Measurements from ENCODE around the gene RAD51B.
A peak's percentile ranks its signal among the peaks of the same experiment; 100 is the strongest.

Gene RAD51B

DNA sequence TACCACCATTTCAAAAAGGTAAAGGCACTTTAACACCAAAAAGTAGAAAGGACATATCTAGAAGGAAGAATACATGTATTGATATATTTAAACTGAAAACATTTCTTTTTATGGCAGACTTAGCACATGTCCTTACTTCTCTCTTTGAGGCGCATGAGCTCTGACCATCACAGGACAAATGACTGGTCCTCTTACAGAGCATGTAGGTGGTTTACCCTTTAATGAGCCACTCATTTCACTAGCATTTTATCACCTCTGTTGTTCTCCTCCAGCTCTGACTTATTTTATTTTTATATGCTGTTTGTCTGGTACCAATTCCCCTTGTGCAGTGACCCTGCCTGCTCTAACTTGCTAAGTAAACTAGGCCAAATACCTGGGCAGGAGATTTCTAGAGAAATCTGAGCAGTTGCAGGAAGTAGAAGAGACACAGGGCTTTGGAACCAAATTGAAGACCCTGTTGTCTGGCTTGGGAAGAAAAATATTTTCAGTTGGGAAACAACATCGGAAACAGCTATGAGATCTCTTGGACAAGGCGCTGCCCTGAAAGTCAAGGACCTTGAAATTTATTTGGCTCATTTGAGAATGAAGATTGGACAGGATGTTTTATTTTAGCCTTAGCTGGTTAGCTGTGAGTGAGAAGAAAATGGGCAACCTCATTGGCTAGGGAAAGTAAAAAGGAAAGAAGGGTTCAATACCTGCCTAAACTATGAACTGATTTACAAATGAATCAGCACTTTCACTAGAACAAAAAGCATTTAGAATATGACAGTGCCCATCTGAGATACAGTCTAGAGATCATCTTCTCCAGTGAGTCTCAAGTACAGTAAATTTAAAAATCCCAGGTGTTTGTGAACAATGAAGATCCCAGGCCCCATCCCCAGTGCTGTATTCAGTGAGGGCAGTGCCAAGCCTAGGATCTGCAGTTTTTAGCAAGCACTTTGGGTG lies 598.9 kb downstream of the RAD51B start:
- H2AK5ac ChIP-seq (ENCODE audit: low read length): no peak overlapping the region
- H2BK5ac ChIP-seq (ENCODE audit: low read length): no peak overlapping the region
- no peak overlapping the region for H2BK15ac ChIP-seq (replicated peaks; ENCODE audit: low read depth)
- no peaks in the 10 kb centered on the region for H3K36me3 ChIP-seq (ENCODE audit: control insufficient read depth, insufficient read depth, low read length)
- no peak overlapping the region for H3K4ac ChIP-seq (ENCODE audit: low read depth, low read length)
- no peak overlapping the region for H3K56ac ChIP-seq (ENCODE audit: low read length)
- H4K8ac ChIP-seq (ENCODE audit: low read depth, low read length): no peak overlapping the region
- no peak overlapping the region for H3K23ac ChIP-seq (ENCODE audit: low read length)
- H3K4me2 ChIP-seq (ENCODE audit: low read length): no peak overlapping the region
- no peak overlapping the region for H2BK120ac ChIP-seq (ENCODE audit: low read depth, low read length)
- DNase-seq: no peak
- no peak overlapping the region for H3K4me3 ChIP-seq (ENCODE audit: low read length)
- no peak overlapping the region for H4K5ac ChIP-seq (ENCODE audit: low read length)
- no peak overlapping the region for H3K9ac ChIP-seq (ENCODE audit: low read length)
- H3K27ac ChIP-seq (ENCODE audit: low read depth, low read length): no peak overlapping the region
- H3K79me1 ChIP-seq (ENCODE audit: low read length): no peaks in the 10 kb centered on the region
- H3K27me3 ChIP-seq (ENCODE audit: insufficient read depth, low read length, poor library complexity): no peaks in the 10 kb centered on the region
- H3K4me1 ChIP-seq (ENCODE audit: control insufficient read depth, low read depth, low read length): peaks cover 2% of the 10 kb centered on the region
- no peak overlapping the region for H3K18ac ChIP-seq (ENCODE audit: low read length)
- no CpG with 5 or more reads among the region's 3 CpGs for WGBS (ENCODE audit: extremely low coverage, insufficient coverage, low lambda C conversion rate)
- no peaks in the 10 kb centered on the region for H3K79me2 ChIP-seq (ENCODE audit: control insufficient read depth, insufficient read depth, low read length)

DNA sequence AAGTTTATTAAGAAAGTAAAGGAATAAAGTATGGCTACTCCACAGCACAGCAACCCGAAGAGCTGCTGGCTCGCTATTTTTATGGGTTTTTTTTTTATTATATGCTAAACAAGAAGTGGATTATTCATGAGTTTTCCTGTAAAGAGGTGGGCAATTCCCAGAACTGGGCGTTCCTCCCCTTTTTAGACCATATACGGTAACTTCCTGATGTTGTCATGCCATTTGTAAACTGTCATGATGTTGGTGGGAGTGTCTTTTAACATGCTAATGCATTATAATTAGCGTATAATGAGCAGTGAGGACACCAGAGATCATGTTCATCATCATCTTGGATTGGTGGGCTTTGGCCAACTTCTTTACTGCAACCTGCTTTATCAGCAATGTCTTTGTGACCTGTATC lies 600.8 kb downstream of the RAD51B start:
- WGBS (ENCODE audit: extremely low coverage, insufficient coverage, low lambda C conversion rate): no CpG with 5 or more reads among the region's 5 CpGs
- no peak overlapping the region for H3K4me3 ChIP-seq (ENCODE audit: low read length)

DNA sequence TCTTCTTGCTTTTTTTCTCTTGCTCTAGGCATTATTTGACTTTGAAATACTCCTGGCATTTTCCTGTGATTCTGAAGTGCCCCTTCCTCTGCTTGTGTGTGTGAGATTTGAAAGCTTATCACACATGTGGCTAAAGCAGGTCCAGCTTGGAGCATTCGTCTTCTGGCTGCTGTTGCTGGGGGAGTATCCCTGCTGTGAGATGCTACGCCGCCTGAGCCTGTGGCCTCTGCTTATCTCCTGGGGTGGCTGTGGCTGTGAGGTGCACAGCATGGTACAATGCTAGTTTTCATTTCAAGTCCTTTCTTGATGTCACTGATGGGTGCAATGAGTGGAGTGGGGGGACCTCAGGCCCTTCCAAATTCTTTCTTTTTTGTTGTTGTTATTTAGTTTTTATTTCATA lies 601.5 kb downstream of the RAD51B start:
- H2AK5ac ChIP-seq (ENCODE audit: low read length): no peak overlapping the region
- no CpG with 5 or more reads among the region's 3 CpGs for WGBS (ENCODE audit: extremely low coverage, insufficient coverage, low lambda C conversion rate)
- peak; percentile 67 for DNase-seq
- H3K4me3 ChIP-seq (ENCODE audit: low read length): no peak overlapping the region
- no peak overlapping the region for H2BK15ac ChIP-seq (replicated peaks; ENCODE audit: low read depth)
- H3K27me3 ChIP-seq (ENCODE audit: insufficient read depth, low read length, poor library complexity): no peaks in the 10 kb centered on the region
- no peaks in the 10 kb centered on the region for H3K79me2 ChIP-seq (ENCODE audit: control insufficient read depth, insufficient read depth, low read length)
- H4K5ac ChIP-seq (ENCODE audit: low read length): no peak overlapping the region
- no peaks in the 10 kb centered on the region for H3K36me3 ChIP-seq (ENCODE audit: control insufficient read depth, insufficient read depth, low read length)
- H3K79me1 ChIP-seq (ENCODE audit: low read length): no peaks in the 10 kb centered on the region
- no peak overlapping the region for H3K9ac ChIP-seq (ENCODE audit: low read length)
- no peak overlapping the region for H3K18ac ChIP-seq (ENCODE audit: low read length)
- no peak overlapping the region for H4K8ac ChIP-seq (ENCODE audit: low read depth, low read length)
- H3K27ac ChIP-seq (ENCODE audit: low read depth, low read length): peak overlapping the region; percentile 42
- no peak overlapping the region for H3K4me2 ChIP-seq (ENCODE audit: low read length)
- no peak overlapping the region for H3K4ac ChIP-seq (ENCODE audit: low read depth, low read length)
- H3K56ac ChIP-seq (ENCODE audit: low read length): no peak overlapping the region
- no peak overlapping the region for H2BK120ac ChIP-seq (ENCODE audit: low read depth, low read length)
- no peak overlapping the region for H2BK5ac ChIP-seq (ENCODE audit: low read length)
- no peak overlapping the region for H3K23ac ChIP-seq (ENCODE audit: low read length)
- H3K4me1 ChIP-seq (ENCODE audit: control insufficient read depth, low read depth, low read length): peaks cover 2% of the 10 kb centered on the region

More for the DNA sequence above, 600.8 kb downstream of the RAD51B start:
- Histone ChIP-seq H3K9ac (ENCODE audit: low read length) (no peak overlapping the region), H3K79me1 (ENCODE audit: low read length) (no peaks in the 10 kb centered on the region), H3K27ac (ENCODE audit: low read depth, low read length) (no peak overlapping the region), H3K23ac (ENCODE audit: low read length) (no peak overlapping the region), H2BK5ac (ENCODE audit: low read length) (no peak overlapping the region), H3K4ac (ENCODE audit: low read depth, low read length) (no peak overlapping the region), H3K79me2 (ENCODE audit: control insufficient read depth, insufficient read depth, low read length) (no peaks in the 10 kb centered on the region), H3K36me3 (ENCODE audit: control insufficient read depth, insufficient read depth, low read length) (no peaks in the 10 kb centered on the region), H2AK5ac (ENCODE audit: low read length) (no peak overlapping the region), H4K8ac (ENCODE audit: low read depth, low read length) (no peak overlapping the region), H3K4me2 (ENCODE audit: low read length) (no peak overlapping the region), H3K56ac (ENCODE audit: low read length) (no peak overlapping the region), H3K4me1 (ENCODE audit: control insufficient read depth, low read depth, low read length) (peaks cover 2% of the 10 kb centered on the region), H3K27me3 (ENCODE audit: insufficient read depth, low read length, poor library complexity) (no peaks in the 10 kb centered on the region), H2BK120ac (ENCODE audit: low read depth, low read length) (no peak overlapping the region), H4K5ac (ENCODE audit: low read length) (no peak overlapping the region), H3K18ac (ENCODE audit: low read length) (no peak overlapping the region), H2BK15ac (replicated peaks; ENCODE audit: low read depth) (no peak overlapping the region)
- DNase-seq: no peak

DNA sequence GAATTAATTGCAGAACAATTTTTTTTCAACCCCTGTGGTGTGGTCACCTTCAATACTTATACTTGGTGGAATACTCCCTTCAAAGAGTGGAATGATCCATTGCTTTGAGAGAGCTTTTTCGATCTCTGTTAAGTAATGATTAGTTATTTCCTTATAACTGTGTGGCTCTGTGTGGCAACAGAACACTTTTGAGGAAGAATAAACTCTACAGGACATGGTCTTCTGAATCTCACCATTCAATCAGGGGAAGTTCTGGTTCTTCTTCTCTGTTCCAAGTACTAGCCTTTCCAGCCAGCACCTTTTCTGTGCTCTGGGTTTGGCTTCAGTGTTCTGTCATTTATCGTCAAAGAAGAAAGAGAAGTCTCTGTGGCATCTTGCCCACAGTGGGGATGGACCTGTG lies 604.1 kb downstream of the RAD51B start:
- H3K56ac ChIP-seq (ENCODE audit: low read length): no peak overlapping the region
- DNase-seq: no peak
- no CpG with 5 or more reads among the region's 2 CpGs for WGBS (ENCODE audit: extremely low coverage, insufficient coverage, low lambda C conversion rate)

DNA sequence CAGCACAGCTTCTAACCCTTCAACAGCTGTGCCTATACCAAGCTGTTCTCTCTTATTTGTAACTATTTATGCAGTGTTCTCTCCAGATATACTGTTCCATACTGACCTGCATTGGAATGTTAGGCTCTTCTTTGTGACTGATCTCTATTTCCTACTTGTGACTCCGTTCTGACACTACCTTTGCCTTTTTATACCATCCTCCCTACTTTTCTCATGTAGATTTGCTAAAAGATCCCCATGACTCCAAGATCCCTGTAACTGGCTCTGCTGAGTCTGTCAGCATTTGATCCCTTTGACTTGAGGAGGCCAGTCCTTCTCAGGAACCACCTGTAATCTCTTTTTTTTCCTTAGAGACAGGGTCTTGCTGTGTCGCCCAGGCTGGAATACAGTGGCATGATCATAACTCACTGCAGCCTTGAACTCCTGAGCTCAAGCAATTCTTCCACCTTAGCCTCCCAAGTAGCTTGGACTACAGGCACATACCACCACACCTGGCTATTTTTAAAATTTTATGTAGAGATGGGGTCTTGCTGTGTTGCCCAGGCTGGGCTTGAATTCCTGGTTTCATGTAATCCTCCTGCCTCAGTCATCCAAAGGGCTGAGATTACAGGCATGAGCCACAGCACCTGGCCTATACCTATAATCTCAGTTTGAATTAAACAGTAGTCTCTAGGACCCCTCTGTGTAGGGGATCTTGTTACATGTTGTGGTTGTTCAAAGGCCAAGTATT lies 605.0 kb downstream of the RAD51B start:
- no peak overlapping the region for H2AK5ac ChIP-seq (ENCODE audit: low read length)
- H2BK5ac ChIP-seq (ENCODE audit: low read length): no peak overlapping the region
- no peak overlapping the region for H3K27ac ChIP-seq (ENCODE audit: low read depth, low read length)
- no peak overlapping the region for H3K23ac ChIP-seq (ENCODE audit: low read length)
- H3K18ac ChIP-seq (ENCODE audit: low read length): no peak overlapping the region
- no peaks in the 10 kb centered on the region for H3K79me2 ChIP-seq (ENCODE audit: control insufficient read depth, insufficient read depth, low read length)
- no peak overlapping the region for H4K5ac ChIP-seq (ENCODE audit: low read length)
- H3K4me2 ChIP-seq (ENCODE audit: low read length): no peak overlapping the region
- no peaks in the 10 kb centered on the region for H3K79me1 ChIP-seq (ENCODE audit: low read length)
- no peak overlapping the region for H3K4me3 ChIP-seq (ENCODE audit: low read length)
- no peak overlapping the region for H3K9ac ChIP-seq (ENCODE audit: low read length)
- no CpG with 5 or more reads among the region's 2 CpGs for WGBS (ENCODE audit: extremely low coverage, insufficient coverage, low lambda C conversion rate)
- no peak overlapping the region for H2BK120ac ChIP-seq (ENCODE audit: low read depth, low read length)
- no peak for DNase-seq
- H3K4me1 ChIP-seq (ENCODE audit: control insufficient read depth, low read depth, low read length): peaks cover 5% of the 10 kb centered on the region
- H3K36me3 ChIP-seq (ENCODE audit: control insufficient read depth, insufficient read depth, low read length): no peaks in the 10 kb centered on the region
- H4K8ac ChIP-seq (ENCODE audit: low read depth, low read length): no peak overlapping the region
- no peak overlapping the region for H3K56ac ChIP-seq (ENCODE audit: low read length)
- H2BK15ac ChIP-seq (replicated peaks; ENCODE audit: low read depth): no peak overlapping the region
- H3K27me3 ChIP-seq (ENCODE audit: insufficient read depth, low read length, poor library complexity): no peaks in the 10 kb centered on the region
- H3K4ac ChIP-seq (ENCODE audit: low read depth, low read length): no peak overlapping the region

More for the DNA sequence above, 604.1 kb downstream of the RAD51B start:
- H2BK120ac ChIP-seq (ENCODE audit: low read depth, low read length): no peak overlapping the region
- no peak overlapping the region for H3K9ac ChIP-seq (ENCODE audit: low read length)
- H2BK5ac ChIP-seq (ENCODE audit: low read length): no peak overlapping the region
- H3K4ac ChIP-seq (ENCODE audit: low read depth, low read length): no peak overlapping the region
- no peak overlapping the region for H3K4me3 ChIP-seq (ENCODE audit: low read length)
- no peak overlapping the region for H3K27ac ChIP-seq (ENCODE audit: low read depth, low read length)
- no peak overlapping the region for H2AK5ac ChIP-seq (ENCODE audit: low read length)
- no peak overlapping the region for H3K18ac ChIP-seq (ENCODE audit: low read length)
- H3K36me3 ChIP-seq (ENCODE audit: control insufficient read depth, insufficient read depth, low read length): no peaks in the 10 kb centered on the region
- H3K79me2 ChIP-seq (ENCODE audit: control insufficient read depth, insufficient read depth, low read length): no peaks in the 10 kb centered on the region
- H3K4me1 ChIP-seq (ENCODE audit: control insufficient read depth, low read depth, low read length): peaks cover 5% of the 10 kb centered on the region
- H3K4me2 ChIP-seq (ENCODE audit: low read length): no peak overlapping the region
- no peak overlapping the region for H4K8ac ChIP-seq (ENCODE audit: low read depth, low read length)
- no peaks in the 10 kb centered on the region for H3K79me1 ChIP-seq (ENCODE audit: low read length)
- H4K5ac ChIP-seq (ENCODE audit: low read length): no peak overlapping the region
- no peak overlapping the region for H3K23ac ChIP-seq (ENCODE audit: low read length)
- no peaks in the 10 kb centered on the region for H3K27me3 ChIP-seq (ENCODE audit: insufficient read depth, low read length, poor library complexity)
- no peak overlapping the region for H2BK15ac ChIP-seq (replicated peaks; ENCODE audit: low read depth)
